ENCODE measurements around the gene DCK.

GRCh38 chr4:70996018-70996360, 2.5 kb downstream of the DCK start:
- TF ChIP-seq CTCF (IDR thresholded peaks at IDR 0.05) (no peak), POLR2A (IDR thresholded peaks at IDR 0.05) (no peak)

Measured in body of pancreas (tissue), 4 donors.